OCI-M2 (cell line): Measurements from ENCODE around the gene KCNA10.
A peak's percentile ranks its signal among the peaks of the same experiment; 100 is the strongest.

ENCODE experiments used
- DNase-seq: peaks from one replicate; lab custom pipeline; 2025; ENCODE audit not compliant: unreplicated experiment; lab: John Stamatoyannopoulos, UW

KCNA10 gene

DNA sequence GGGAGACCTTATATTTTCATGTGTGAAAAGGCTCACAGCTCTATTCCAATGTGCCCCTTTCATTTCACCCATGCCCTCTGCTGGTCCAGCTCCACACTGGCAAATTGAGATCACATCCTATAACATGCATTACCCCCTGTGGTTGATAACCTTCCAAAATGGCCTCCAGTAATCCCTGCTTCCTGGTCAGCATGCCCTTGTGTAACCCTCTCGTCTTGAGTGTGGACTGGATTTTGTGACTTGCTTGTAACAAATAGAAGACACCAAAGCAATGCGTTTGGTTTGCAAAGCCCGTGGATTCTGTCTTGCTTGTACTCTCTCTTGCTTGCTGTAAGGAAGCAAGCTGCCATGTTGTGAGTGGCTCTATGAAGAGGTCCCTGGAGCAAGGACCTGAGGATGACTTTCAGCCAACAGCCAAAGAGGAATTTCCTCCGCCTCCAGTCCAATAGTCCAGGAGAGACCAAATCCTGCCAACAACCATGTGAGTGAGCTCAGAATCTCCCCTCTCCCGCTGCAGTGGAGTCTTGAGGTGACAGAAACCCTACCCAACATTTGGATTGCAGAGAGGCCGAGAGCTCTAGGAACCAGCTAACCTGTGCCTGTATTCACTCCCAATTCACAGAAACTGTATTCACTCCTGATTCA lies 17.4 kb downstream of the KCNA10 start:
- DNase-seq = no peak

DNA sequence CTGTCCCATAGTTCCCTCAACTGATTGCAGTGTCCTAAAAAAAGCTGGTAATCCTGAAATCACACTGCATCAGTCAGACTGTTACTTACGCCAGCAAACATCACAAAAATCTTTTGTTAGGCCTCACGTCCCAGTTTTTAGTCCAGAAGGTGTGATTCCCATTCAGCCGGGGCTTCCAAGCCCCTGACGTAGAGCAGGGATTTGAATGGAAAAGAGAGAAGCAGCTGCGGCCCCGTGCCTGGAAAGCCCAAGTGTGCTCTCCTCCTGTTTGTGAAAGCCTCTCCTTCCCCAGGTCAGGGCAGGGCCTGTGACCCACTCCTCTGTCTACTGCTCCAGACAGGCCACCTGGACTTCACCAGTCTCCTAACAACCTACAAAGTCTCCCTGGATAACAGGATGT lies 20.7 kb downstream of the KCNA10 start:
- no peak for DNase-seq

DNA sequence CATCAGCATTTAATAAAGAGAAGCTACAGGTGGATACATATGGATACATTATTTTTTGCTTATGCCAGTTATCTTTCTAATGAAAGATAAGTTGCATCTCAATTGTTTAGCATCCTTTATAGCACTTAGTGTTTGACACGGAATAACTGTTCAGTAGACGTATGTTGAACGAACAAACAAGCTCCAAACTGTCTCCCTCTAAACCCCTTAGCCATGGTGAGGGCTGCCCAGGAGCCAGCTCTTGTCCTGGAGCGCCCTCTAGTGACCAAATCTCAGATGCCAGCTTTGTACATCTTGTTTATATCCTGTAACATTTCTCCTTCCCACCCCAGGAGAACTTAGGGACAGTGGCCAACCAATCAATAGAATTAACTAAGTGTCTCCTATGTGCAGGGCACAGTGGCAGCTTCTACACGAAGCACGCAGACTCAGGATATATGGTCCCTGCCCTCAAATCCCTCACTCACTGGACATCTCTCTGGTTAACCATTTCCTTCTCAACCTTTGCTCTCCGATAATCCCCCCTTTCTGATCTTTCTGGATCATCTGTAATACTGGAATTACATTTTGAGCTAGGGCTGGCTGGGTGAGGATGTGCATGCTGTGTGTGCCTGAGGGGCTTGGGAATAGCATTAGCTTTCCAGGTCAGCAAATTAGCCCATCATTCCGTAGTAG lies 22.9 kb downstream of the KCNA10 start:
- DNase-seq = peak; percentile 71

DNA sequence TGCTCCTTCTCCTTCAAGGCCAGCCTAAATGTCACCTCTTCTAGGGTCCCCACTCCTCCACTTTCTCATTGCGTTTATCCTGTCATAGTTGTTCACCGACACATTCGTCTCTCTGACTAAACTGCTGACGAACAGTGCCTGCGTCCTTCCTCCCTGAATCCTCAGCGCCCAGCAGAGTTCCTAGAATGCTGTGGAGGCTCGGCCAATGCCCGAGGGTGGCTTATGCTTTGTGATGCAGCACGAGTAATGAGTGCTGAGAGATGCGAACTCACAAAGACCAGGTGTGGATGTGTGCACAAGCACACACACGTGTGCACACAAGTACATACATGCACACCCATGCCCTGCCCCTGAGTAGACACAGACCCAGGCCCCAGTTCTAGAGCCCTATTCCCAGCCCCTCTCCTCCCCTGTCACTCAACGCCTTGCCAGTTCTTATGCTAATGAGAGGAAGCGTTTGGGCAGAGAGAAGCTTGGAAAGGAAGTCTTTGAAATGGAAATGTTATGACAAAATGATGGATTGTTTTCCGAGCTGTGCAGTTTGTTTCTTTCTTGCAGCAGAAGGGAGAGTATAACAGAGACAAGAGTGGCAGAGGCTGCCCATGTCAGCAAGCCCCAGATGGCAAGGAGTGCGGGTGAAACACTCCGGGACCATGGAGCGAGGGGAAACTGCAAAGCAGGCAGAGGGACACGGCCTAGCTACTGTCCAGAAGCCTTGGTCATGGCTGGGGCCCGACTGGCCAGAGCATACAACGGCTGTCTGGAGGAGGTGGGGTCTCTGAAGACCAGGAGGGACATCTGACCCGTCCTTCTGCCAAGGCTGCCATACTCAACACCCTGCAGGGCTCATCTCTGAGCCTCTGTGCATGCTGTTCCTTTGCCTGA lies 24.2 kb downstream of the KCNA10 start:
- no peak for DNase-seq

- DNase-seq = no peak
Measured at GRCh38 chr1:110494036-110494435, 24.9 kb downstream of the KCNA10 start.

DNA sequence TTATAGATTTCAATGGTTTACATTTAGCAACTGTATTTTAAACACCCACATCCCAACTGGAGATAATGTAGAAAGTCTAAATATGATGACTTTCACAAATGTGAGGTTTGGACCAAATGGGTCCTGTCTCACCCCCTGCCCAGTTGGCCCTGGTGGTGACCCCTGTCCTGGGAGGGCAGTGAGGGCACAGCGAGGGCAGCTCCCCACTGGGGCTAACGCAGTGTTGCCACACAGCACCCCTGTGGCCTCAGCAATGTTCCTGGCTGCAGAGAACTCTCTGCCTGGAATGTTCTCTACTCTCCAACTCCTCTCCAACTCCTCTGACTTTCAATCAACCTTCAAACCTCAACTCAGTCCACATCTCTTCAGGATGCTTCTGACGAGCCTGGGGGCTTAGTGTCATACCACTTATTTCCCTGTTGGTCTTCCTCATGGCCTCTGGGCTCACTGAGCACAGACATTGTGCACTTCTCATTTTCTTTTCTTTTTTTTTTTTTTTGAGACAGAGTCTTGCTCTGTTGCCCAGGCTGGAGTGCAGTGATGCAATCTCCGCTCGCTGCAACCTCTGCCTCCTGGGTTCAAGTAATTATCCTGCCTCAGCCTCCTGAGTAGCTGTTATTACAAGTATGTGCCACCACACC lies 25.8 kb downstream of the KCNA10 start:
- DNase-seq = no peak

DNA sequence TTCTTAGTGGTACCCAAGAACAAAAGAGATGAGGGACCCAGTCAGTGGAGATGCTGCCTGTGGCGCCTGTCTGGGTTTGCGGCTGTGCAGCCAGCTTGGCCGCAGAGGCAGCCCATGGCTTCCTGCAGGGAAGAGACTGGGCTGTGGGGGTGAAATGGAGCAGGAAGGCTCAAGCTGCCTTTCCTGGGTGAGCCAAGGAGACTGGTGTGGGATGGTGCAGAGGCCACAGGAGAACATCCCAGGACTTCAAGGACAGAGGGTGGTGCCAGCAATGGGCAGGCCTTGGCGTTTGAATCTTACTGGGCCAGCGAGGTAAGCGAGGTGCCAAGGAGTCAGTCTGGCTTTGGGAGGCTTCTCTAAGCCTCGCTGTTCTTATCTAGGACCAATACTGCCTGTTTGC lies 26.4 kb downstream of the KCNA10 start:
- DNase-seq = no peak

GRCh38 chr1:110490791-110491451 lies 28.1 kb downstream of the KCNA10 start:
- DNase-seq = no peak

DNA sequence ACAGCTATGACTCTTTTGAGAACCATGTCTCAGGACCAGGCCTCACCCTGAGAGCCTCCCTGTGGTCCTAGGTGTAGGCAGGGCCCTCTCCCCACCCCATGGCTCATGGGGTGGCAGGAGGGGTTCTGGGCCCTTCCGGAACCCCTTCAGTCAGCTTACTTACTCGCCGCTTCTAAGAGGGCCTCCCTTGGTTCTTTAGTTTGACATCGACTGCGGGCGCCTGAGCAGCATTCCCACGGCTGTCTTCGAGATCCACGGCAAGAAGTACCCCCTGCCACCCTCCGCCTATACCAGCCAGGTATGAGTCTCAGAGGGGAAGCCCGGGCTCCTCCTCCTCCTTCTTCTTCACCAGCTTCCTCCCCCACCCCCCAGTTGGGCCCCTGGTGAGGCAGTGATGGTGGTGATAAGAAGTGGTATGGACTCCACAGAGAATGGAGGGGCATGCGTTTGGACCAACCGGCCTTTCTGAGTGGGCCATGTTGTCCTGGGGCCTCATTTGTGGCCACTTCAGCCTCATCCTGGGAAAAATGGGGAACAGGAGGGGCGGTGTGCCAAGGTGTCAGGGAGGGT lies 28.9 kb downstream of the KCNA10 start:
- DNase-seq = no peak

DNA sequence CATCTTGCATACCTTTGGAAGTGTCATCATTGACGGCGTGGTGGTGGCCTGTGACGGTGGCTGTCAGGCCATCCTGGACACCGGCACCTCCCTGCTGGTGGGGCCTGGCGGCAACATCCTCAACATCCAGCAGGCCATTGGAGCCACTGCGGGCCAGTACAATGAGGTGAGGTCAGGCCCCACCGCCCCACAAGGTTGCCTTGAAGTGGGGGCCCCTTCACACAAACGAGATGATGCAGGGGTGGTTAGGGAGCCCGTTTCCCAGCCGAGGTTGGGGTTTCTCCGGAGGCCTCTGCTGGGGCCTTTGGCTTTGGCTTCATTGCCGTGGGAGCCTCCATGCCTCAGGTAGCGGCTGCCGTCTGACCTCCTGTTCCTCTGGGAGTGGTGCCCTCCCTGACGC lies 29.6 kb downstream of the KCNA10 start:
- no peak for DNase-seq

- no peak for DNase-seq
Measured at GRCh38 chr1:110488867-110489266, 30.1 kb downstream of the KCNA10 start.

GRCh38 chr1:110488161-110488560 lies 30.8 kb downstream of the KCNA10 start:
- no peak for DNase-seq

GRCh38 chr1:110487726-110488125 lies 31.2 kb downstream of the KCNA10 start:
- DNase-seq = no peak

GRCh38 chr1:110485725-110486124 lies 33.2 kb downstream of the KCNA10 start:
- no peak for DNase-seq

DNA sequence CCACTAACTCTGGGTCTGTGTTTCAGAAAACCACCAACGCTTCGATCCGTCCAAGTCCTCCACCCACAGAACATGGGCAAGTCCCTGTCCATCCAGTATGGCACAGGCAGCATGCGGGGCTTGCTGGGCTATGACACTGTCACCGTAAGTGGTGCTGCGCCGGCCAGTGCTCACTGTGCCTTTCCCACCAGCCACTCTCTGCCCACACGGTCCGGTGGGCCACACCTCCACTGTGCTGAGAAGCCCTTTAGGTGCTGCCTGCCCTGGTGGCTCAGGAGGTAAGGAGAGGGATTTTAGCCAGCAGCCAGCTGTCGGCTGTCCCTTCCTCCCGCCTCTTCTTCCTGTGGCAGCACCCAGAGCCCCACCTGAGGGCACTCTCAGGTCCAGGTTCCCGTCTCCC lies 34.2 kb downstream of the KCNA10 start:
- no peak for DNase-seq

- DNase-seq = no peak
Measured at GRCh38 chr1:110483308-110483685, 35.7 kb downstream of the KCNA10 start.

- no peak for DNase-seq
Measured at GRCh38 chr1:110482662-110483307, 36.2 kb downstream of the KCNA10 start.

- DNase-seq = no peak
Measured at GRCh38 chr1:110481968-110482623, 36.9 kb downstream of the KCNA10 start.

- no peak for DNase-seq
Measured at GRCh38 chr1:110480356-110481096, 38.4 kb downstream of the KCNA10 start.
